Measurements from ENCODE around the gene PCF11.

The PCF11 gene

GRCh38 chr11:83156144-83156995, 561 bp upstream of the PCF11 start:
- DNase-seq (ENCODE audit: low read depth) = peak; percentile 100

- DNase-seq (ENCODE audit: low read depth) = peak; percentile 38
Observed at GRCh38 chr11:83157594-83158356, 844 bp downstream of the PCF11 start.

- no peak for DNase-seq (ENCODE audit: low read depth)
Observed at GRCh38 chr11:83158357-83158786, 1.4 kb downstream of the PCF11 start.

GRCh38 chr11:83158965-83159901, 2.3 kb downstream of the PCF11 start:
- no peak for DNase-seq (ENCODE audit: low read depth)

GRCh38 chr11:83159902-83160865, 3.3 kb downstream of the PCF11 start:
- no peak for DNase-seq (ENCODE audit: low read depth)

- no peak for DNase-seq (ENCODE audit: low read depth)
Observed at GRCh38 chr11:83161610-83162199, 4.8 kb downstream of the PCF11 start.

GRCh38 chr11:83162377-83162776, 5.4 kb downstream of the PCF11 start:
- DNase-seq (ENCODE audit: low read depth) = no peak

GRCh38 chr11:83166193-83166866, 9.4 kb downstream of the PCF11 start:
- no peak for DNase-seq (ENCODE audit: low read depth)

- DNase-seq (ENCODE audit: low read depth) = no peak
Observed at GRCh38 chr11:83168756-83169155, 11.8 kb downstream of the PCF11 start.

- no peak for DNase-seq (ENCODE audit: low read depth)
Observed at GRCh38 chr11:83170865-83171264, 13.9 kb downstream of the PCF11 start.

GRCh38 chr11:83172551-83172950, 15.6 kb downstream of the PCF11 start:
- no peak for DNase-seq (ENCODE audit: low read depth)

- no peak for DNase-seq (ENCODE audit: low read depth)
Observed at GRCh38 chr11:83174008-83174407, 17.1 kb downstream of the PCF11 start.

- DNase-seq (ENCODE audit: low read depth) = no peak
Observed at GRCh38 chr11:83175815-83176214, 18.9 kb downstream of the PCF11 start.

GRCh38 chr11:83181815-83182214, 24.9 kb downstream of the PCF11 start:
- no peak for DNase-seq (ENCODE audit: low read depth)

- no peak for DNase-seq (ENCODE audit: low read depth)
Observed at GRCh38 chr11:83185767-83186166, 28.8 kb downstream of the PCF11 start.

GRCh38 chr11:83187465-83187864, 30.5 kb downstream of the PCF11 start:
- no peak for DNase-seq (ENCODE audit: low read depth)

- no peak for DNase-seq (ENCODE audit: low read depth)
Observed at GRCh38 chr11:83191491-83191890, 34.6 kb downstream of the PCF11 start.

GRCh38 chr11:83191986-83192385, 35.1 kb downstream of the PCF11 start:
- DNase-seq (ENCODE audit: low read depth) = no peak

- no peak for DNase-seq (ENCODE audit: low read depth)
Observed at GRCh38 chr11:83192606-83193245, 35.8 kb downstream of the PCF11 start.

All from fibroblast of the conjunctiva (primary cell).